Retina (tissue), 1 donor: ENCODE data around the gene RNASEH2C.

Experiments
- DNase-seq: peaks from one replicate; pipeline ENCODE4 v3.0.0-alpha.2; 2016

The RNASEH2C gene

GRCh38 chr11:65680192-65680743 lies 40.3 kb downstream of the RNASEH2C start:
- no peak for DNase-seq

GRCh38 chr11:65672982-65673381 lies 47.6 kb downstream of the RNASEH2C start:
- no peak for DNase-seq

DNA sequence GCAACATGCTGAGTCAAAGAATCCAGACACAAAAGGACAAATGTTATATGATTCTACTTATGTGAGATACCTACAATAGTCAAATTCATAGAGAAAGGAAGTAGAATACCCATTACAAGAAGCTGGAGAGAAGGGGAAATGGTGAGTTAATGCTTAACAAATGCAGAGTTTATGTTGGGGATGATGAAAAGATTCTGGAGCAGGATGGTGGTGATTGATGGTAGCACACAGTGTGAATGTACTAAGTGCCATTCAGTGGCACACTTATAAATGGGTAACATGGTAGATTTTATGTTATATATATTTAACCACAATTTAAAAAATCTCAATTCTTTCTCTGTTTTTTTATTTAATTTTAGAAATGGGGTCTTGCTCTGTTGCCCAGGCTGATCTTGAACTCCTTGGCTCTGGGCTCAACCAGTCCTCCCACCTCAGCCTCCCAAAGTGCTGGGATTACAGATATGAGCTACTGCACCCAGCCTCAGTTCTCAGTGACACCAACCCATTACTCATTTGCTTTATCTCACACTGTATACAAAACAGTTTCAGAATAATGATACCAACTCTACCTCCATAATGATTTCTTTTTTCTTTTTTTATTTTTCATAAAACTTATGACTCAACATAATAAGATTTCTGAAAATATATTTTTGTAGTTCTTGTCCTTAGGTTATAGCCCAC lies 48.3 kb downstream of the RNASEH2C start:
- DNase-seq = no peak
